H1 (cell line): ENCODE results near the gene NEDD4L. TPM values are rescaled to one million over a fixed set of nuclear protein-coding genes. Genes with fewer than 3 reads are reported as not detected.

Experiments
- CHD1 ChIP-seq: IDR thresholded peaks from 2 replicates; pipeline ENCODE4 v1.6.1; 2012; ENCODE audit warnings: low read depth, low read length, improper control_type of control experiment
- CREB1 ChIP-seq: IDR thresholded peaks from 2 replicates; pipeline ENCODE4 v1.6.1; 2012; ENCODE audit warnings: inconsistent platforms
- JUND ChIP-seq: IDR thresholded peaks from 2 replicates; pipeline ENCODE4 v1.6.1; 2011; ENCODE audit warnings: mild to moderate bottlenecking, improper control_type of control experiment, low read length
- polyA plus RNA-seq, 7 experiments: library from polyadenylated mRNA; depleted of rRNA in 3 of 7; stranded (reverse) in 5 of 7; unstranded in 2 of 7; fragments of >200 nt in 5 of 7; fragments of 200-250 nt in 2 of 7; gene quantifications; 1 replicate in 5 of 7; 2 replicates in 1 of 7; 4 replicates in 1 of 7; pipeline versions ENCODE4 v1.2.1 to v1.2.3, GENCODE V29; 2011 to 2013; ENCODE audit warnings: missing spikeins in 2 of 7, mixed read lengths in 2 of 7
- total RNA-seq: library from RNA; stranded (reverse); fragmentation: NEBNext Ultra II Directional; extraction: Animal tissue kit (Norgen Biotek cat#: 25700); gene quantifications from 2 replicates; pipeline ENCODE4 v1.2.1, GENCODE V29; 2021
- TF ChIP-seq, protein P1 (sequence below): fragments of 300-600 bp; sonication (generic); IDR thresholded peaks from 2 replicates; pipeline ENCODE4 v1.7.1; 2012; ENCODE audit warnings: low read length, moderate library complexity, mild to moderate bottlenecking, inconsistent platforms; ENCODE audit not compliant: insufficient replicate concordance

Gene NEDD4L
- total and polyA plus RNA-seq, 2 of the 8 experiments (the other 6 are each of a cell fraction or from before 2014, with no cell fraction given) = 37.3 to 69.8 TPM

DNA sequence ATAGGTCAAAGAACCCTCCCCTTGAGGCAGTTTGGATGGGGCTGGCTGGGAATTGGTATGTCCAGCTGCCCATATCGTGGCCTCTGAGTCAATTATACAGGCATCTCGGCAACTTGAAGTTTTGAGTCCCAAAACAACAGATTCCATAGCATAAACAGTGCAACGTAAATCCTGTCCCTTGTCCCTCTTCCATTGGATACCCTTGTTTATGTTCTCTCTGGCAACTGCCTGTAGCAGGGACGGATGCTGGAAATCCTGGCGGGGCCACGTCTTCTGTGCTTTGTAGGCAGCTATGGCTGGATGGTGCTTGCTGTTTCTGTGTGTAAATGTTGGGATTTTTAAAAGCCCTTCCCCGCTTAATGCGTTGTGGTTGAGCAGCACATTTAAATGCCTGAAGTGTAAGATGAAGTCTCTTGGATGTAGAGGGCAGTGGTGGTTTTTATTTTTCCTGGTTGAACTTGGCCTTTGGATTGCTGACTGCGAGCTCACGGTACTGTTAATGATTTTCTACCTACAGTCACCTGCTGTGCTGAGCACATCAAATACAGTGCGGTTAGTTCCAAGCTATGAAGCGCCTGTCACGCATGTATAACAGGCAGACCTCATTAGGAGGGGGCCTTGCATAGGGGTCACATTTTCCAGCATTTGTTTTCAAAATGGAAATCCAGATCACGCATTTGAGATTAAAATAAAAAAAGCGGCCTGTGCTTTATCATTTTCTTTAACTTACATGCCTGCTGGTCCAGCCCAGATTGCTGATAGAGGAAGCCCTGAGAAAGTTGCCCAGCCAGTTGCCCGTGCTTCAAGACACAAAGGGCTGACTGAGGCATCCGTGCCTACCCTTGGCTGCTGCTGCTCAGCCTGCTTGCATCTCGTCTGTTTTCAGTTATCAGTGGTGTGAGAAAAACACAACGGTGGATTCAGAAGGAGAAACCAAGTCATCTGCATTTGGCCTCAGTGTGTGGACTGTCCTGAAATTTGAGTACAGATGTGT, 84.7 kb downstream of the NEDD4L start (continued):
- TF ChIP-seq, protein P1, sequence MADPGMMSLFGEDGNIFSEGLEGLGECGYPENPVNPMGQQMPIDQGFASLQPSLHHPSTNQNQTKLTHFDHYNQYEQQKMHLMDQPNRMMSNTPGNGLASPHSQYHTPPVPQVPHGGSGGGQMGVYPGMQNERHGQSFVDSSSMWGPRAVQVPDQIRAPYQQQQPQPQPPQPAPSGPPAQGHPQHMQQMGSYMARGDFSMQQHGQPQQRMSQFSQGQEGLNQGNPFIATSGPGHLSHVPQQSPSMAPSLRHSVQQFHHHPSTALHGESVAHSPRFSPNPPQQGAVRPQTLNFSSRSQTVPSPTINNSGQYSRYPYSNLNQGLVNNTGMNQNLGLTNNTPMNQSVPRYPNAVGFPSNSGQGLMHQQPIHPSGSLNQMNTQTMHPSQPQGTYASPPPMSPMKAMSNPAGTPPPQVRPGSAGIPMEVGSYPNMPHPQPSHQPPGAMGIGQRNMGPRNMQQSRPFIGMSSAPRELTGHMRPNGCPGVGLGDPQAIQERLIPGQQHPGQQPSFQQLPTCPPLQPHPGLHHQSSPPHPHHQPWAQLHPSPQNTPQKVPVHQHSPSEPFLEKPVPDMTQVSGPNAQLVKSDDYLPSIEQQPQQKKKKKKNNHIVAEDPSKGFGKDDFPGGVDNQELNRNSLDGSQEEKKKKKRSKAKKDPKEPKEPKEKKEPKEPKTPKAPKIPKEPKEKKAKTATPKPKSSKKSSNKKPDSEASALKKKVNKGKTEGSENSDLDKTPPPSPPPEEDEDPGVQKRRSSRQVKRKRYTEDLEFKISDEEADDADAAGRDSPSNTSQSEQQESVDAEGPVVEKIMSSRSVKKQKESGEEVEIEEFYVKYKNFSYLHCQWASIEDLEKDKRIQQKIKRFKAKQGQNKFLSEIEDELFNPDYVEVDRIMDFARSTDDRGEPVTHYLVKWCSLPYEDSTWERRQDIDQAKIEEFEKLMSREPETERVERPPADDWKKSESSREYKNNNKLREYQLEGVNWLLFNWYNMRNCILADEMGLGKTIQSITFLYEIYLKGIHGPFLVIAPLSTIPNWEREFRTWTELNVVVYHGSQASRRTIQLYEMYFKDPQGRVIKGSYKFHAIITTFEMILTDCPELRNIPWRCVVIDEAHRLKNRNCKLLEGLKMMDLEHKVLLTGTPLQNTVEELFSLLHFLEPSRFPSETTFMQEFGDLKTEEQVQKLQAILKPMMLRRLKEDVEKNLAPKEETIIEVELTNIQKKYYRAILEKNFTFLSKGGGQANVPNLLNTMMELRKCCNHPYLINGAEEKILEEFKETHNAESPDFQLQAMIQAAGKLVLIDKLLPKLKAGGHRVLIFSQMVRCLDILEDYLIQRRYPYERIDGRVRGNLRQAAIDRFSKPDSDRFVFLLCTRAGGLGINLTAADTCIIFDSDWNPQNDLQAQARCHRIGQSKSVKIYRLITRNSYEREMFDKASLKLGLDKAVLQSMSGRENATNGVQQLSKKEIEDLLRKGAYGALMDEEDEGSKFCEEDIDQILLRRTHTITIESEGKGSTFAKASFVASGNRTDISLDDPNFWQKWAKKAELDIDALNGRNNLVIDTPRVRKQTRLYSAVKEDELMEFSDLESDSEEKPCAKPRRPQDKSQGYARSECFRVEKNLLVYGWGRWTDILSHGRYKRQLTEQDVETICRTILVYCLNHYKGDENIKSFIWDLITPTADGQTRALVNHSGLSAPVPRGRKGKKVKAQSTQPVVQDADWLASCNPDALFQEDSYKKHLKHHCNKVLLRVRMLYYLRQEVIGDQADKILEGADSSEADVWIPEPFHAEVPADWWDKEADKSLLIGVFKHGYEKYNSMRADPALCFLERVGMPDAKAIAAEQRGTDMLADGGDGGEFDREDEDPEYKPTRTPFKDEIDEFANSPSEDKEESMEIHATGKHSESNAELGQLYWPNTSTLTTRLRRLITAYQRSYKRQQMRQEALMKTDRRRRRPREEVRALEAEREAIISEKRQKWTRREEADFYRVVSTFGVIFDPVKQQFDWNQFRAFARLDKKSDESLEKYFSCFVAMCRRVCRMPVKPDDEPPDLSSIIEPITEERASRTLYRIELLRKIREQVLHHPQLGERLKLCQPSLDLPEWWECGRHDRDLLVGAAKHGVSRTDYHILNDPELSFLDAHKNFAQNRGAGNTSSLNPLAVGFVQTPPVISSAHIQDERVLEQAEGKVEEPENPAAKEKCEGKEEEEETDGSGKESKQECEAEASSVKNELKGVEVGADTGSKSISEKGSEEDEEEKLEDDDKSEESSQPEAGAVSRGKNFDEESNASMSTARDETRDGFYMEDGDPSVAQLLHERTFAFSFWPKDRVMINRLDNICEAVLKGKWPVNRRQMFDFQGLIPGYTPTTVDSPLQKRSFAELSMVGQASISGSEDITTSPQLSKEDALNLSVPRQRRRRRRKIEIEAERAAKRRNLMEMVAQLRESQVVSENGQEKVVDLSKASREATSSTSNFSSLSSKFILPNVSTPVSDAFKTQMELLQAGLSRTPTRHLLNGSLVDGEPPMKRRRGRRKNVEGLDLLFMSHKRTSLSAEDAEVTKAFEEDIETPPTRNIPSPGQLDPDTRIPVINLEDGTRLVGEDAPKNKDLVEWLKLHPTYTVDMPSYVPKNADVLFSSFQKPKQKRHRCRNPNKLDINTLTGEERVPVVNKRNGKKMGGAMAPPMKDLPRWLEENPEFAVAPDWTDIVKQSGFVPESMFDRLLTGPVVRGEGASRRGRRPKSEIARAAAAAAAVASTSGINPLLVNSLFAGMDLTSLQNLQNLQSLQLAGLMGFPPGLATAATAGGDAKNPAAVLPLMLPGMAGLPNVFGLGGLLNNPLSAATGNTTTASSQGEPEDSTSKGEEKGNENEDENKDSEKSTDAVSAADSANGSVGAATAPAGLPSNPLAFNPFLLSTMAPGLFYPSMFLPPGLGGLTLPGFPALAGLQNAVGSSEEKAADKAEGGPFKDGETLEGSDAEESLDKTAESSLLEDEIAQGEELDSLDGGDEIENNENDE = no peak
- TF ChIP-seq CHD1 = no peak
- TF ChIP-seq JUND = no peak
- TF ChIP-seq CREB1 = no peak
- TF ChIP-seq, all 59 proteins: peak for 0
